Activated T-cell treated with anti-CD3 and anti-CD28 coated beads for 24 hours (primary cell): ENCODE data around the gene ZNF469.

Experiments
- DNase-seq: peaks from one replicate; pipeline ENCODE4 v3.0.0-alpha.2; 2020; ENCODE audit warnings: low read depth

Gene ZNF469

DNA sequence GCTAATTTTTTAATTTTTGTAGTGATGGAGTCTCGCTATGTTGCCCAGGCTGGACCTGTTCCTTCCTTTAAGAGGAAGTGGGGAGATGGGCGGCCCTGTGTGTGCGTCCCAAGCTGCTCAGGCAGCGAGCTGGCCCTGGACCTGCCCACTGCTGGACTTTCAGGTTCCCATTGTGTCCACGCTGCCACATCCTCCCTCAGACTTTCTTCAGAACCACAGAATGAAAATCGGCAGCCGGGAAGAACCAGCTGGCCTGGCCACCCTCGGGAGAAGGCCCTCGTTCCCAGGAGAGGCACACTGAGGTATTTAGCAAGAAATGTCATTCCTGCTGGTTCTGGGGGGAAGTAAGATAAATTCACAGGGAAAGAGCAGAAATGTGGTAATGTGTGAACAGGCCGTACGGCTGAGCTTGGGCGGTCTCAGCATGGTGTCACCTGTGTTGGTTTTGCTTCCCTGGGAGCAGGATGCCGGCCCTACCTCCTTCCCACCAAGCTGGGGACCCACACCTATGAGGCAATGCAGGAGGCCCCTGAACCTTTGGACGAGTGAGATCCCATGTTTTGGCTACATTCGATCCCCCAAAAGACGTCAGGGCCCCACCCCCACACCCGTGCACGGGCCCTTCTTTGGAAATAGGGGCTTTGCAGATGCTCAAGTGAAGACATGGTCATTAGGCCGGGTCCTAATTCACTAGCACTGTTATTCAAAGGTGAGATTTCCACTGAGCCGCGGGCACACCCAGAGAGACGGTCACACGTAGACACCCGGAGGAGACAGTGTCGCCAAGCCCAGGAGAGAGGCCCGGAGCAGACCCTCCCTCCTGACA lies 35.9 kb upstream of the ZNF469 start:
- DNase-seq, result no peak

DNA sequence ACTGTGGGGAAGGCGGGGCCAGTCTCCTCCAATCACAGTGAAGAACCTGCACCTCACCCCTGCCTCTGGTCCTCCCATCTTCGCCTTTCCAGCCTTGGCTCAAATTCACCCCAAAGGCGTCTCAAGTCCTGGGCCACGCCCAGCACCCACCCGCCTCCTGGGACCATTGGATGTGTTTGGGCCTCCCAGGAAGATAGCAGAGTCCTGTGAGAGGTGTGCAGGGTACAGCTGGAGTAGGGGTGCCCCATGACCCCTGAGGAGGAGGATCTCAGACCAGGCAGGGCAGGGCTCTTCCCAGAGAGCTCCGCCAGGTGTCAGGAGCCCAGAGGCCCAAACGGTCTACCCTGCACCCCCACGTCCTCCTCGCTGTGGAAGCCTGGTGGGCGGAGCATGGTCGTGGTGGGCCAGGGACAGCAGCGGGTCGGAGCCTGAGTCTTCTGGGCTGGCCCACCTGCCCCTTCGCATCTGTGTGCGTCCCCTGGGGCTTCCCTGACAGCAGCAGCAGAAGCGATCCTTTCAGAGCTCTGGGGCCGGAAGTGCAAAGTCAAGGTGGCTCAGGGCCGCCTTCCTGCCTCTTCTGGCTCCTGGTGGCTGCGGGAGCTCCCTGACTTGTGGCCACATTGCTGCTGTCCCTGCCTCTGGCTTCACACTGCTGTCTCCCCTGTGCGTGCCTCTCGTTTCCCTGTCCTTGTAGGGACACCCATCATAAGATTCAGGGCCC lies 34.9 kb upstream of the ZNF469 start:
- DNase-seq, result no peak

DNA sequence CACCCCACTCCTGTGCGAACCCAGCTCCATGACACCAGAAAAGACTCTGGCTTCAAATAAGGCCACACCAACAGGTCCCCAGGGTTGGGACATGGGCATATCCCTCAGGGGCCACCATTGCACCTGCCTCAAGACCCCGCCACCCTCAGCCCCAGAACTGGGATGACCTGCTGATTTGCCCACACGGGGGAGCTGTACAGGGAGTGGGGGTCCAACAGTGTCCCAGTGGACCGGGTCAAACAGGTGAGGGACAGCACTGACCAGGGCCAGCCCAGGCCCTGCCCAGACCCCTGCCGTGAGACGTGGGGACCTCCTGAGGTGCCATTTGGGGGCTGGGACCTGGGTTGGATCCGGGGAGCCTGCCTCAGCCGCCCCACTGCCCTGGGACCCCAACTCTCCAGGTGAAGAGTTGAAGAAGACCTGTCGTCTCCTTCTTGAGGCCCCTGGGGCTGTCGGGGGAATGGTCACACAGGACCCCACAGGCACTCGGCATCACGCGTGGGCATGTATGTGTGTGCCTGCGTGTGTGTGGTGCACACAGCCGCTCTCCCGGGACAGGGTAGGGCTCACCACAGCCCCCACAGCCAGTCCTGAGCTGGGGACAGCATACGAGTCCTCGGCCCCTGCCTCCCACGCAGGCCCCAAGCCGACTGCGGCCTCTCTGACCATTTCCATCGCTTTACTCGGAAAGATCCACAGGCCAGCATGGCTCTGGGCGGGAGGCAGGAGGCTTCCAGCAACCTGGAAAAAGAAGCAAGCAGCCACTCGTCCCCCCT lies 34.2 kb upstream of the ZNF469 start:
- DNase-seq, result no peak

DNA sequence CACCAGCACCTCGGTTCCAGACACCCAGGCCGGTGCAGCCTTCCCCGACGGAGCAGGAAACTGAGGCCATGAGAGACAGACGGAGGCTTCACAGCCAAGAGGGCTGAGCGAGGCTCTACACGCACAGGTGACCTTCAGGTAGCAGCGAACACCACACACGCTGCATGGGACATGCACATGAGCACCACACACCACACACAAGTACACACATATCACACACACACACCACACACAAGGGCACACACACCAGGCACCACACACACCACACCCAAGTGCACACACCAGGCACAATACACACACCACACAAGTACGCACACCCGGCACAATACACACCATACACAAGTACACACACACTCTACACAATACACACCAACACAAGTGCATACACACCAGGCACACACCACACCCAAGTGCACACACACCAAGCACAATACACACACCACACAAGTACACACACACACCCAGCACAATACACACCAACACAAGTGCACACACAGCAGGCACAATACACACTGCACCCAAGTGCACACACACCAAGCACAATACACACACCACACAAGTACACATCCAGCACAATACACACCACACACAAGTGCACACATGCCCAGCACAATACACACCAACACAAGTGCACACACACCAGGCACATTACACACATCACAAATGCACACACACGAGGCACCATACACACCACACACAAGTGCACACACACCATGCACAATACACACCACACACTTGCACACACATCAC lies 33.4 kb upstream of the ZNF469 start:
- DNase-seq, result no peak

DNA sequence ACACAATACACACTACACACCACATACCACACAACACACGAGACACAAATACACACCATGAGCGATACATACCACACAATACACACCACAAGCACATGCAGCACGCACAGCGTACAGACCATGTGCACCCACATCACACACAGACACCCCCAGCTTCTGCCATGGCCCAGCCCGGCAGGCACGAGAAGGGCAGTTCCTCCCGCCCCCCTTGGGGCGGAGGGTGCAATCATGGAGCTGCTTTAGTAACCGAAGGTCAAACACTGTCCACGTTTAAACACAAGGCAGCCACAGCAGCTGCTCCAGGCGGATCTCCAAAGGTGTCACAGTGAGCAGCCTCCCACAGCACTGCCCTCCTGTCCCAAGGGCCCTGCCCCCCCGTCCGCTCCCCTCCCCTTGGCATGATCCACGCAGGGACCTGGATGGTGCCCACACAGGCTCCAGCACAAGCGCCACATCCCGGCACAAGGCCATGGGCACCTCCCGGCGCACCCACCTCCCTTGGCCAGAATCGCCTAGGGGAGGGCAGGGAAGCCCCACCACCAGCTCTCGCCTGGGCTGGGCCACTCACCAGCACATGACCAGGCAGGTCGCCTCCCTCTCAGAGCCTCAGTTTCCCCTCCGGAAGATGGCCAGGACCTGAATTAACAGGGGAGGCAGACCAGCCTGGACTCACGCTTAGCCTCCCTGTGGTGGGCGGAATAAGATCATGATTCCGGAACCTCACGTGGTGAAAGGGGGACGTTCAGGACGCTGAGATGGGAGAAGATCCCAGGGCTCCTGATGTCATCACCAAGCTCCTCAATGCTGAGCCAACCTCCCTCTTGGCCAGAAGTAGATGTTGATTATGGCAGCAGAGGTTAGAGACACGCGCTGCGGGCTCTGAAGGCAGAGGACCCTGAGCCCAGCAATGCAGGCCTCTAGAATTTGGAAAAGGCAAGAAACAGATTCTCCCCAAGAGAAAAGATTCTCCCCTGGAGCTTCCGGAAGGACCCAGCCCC lies 32.6 kb upstream of the ZNF469 start:
- no peak for DNase-seq

DNA sequence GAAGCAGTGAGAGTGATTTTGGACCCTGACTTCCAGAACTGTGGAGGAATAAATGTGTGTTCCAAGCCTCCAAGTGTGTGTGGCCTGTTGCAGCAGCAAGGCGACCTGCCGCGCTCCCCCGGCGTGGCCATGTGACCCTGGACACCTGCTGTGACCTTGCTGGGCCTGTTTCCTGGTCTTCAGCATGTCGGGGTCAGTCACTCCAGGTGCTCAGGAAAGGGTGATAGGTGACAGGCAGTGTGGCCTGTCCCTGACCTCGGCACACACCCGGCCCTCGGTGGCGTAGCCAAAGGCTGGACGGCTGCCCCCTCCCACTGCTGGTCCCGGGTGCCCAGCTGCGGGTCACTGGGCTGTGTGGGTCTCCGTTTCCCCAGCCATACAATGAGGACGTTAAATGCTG lies 31.8 kb upstream of the ZNF469 start:
- DNase-seq, result no peak

DNA sequence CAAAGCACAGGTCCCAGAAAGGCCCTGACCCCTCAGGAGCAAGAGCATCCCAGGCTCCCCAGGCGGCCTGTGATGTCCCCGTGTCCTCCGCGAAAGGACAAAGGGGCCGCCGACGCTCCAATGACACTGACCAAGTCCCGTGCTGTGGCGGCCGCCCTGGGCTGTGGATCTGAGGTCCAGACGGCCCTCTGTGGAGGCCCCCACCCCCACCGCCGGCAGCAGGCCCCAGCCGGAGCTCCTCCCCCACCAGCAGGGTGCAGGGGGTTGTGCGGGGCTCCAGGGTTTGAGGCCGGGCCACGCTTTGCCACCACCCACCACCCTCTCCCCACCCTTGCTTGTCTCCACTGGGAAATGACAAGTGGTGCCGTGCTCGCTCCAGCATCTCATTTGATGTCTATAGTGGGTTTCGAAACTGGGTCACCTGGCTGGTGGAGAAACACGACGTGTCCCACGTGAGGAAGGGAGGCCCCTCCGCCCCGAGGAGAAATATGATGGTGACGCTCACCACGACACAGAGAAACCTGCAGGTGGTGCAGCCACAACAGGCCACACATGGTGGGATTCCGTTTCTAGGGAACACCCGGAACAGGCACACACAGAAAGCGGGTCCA lies 31.2 kb upstream of the ZNF469 start:
- no peak for DNase-seq

DNA sequence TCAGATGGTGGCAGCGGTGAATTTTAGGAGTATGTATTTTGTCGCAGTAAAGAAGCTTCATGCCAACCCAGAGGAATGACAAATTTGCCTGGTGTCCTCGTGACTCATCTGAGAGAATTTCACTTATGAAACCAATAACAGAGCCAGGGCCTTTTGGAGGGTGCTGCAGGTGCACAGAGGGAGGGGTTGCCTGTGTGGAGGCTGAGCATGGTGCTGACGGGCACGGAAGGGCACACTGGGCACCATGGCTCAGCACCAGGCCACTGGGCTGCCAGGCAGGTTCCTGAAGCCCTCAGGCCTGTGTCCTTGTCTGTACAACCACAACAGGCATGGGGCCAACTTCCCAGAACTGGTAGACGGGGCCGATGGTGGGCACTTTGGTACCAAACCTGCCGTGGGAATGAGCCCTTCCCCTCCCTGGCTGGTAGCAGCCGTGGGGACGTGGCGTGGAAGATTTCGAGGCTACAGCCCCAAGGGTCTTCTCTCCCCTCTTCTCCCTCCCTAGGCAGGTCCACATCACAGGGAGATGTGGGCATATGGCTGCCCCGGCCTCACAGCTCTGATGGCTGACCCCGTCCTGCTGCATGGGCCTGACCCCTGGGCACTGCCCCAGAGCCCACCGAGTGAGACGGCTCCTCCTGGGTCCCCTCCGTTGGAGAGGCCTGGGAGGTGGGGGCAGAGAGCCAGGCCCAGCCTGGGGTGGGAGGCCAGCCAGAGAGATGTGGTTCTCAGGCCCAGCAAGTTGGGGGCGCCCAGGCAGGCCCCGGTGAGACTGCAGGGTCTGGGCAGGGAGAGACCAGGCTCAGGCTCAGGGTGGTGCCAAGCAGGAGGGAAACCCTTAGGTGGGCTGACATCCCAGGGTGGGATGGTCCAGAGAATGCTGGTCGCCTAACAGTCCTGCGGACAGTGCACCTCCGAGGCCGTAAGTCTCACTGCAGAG lies 30.2 kb upstream of the ZNF469 start:
- no peak for DNase-seq

DNA sequence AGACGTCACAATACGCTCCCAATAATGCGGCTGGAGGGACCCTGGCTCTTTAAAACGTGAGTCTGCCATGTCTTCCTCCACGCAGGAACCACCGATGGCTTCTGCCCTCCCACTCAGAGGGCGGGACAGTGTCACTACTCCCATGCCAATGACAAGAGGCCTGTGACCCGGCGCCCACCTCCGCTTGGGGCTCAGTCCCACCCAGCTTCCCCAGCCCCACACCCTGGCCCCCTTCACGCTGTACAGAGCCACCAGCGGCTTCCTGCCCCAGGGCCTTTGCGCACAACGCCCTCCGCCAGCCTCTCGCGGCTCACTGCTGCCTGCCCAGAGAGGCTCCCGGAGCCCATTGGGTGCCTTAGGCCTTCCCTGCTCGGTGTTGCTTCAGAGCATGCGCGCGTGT lies 29.5 kb upstream of the ZNF469 start:
- DNase-seq, result no peak

DNA sequence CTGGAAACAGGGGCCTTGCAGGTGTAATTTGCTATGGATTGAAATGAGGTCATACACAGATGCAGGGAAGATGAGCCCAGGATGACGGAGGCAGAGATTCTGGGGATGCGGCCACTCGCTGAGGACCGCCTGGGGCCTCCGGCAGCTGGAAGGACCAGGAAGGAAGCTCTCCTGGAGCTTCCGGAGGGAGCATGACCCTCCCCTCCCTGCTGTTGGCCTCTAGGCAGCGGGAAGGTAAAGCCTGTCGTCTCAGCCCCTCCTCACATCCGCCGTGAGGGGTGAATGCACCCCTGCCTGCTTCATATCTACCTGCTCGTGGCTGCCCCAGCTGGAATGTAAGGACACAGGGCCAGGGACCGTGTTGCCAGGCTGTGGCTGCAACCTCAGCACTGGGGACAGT lies 29.1 kb upstream of the ZNF469 start:
- no peak for DNase-seq

DNA sequence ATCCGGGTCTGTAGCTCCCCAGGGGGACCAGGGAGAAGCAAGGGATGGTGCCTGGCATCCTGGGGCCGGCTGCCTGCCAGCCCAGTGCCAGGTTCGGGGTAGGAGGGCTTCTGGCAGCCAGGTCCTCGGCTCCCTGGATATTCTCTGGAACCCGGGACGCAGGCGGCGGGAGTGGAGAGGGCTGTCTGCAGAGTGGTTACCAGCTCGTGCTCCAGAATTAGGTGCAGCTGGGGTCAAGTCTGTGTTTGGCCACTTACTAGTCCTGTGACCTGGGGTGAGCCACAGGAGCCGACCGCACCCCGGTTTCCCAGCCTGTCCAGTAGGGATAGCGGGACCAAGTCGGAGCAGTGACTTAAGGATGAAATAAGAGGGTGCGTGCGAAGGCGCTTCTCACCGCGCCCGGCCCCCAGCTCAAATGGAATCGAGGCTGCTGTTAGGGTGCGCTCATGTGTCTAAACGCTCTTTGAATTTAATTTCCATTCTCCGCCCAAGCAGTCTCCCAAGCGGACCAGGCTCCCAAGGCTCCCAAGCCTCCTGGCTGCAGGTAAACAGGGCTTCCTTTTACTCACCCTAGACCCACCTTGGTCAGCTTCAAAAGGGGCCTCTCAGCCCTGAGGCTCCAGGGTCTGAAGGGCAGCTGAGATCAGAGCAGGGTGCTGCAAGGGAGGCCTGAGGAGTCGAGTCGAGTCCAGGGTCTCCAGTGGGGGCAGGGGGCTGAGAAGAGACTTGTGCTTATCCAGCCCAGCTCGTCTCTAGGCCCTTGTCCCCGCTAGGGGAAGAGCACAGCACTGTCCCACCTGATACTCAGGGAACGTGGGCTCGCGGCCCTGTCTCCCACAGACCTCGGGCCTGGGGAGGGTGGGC lies 28.3 kb upstream of the ZNF469 start:
- DNase-seq, result no peak

DNA sequence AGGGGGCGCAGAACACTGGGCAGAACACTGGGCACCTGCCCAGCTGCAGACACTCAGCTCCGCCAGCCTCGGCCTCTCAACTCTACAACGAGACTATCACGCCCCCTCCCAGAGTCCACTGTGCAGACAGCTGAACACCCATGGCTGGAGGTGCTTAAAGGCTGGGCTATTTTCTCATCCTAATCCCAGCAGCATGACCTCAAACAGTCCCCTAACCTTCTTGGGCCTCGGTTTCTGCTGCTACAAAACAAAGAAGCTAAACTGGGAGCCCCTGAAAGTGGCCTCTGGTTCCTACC lies 27.7 kb upstream of the ZNF469 start:
- DNase-seq, result no peak

DNA sequence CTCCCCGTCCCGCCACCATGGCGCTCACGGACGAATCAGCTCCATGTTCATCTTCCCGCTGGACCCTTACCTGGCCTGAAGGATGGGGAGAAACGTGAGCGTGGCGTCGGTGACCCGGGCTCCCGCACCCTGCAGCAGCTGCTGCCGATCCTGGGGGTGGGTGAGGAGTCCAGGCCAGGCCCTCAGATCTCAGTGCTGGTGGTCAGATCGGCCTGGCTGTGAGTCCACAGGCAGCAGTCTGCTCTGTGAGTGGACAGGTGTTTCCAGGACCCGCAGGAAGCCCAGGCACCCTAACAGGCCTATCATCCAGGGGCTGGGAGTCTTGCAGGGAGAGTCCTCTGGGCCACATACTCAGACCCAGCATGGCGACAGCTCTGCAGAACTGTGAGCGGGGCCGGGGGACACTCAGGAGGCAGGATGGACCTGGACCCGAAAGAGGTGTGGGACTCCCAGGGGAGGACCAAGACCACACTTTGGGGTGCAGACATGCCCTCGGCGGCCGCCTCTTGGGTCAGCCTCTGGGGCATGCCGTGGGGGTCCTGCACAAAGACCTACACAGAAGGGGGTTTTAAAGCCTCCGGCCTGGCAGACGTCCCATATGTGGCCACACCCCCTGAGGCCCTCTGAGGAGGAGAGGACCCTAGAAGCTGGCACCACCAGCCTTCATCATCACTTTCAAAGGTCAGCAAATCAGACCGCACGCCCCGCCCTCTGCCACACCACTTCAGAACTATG lies 27.2 kb upstream of the ZNF469 start:
- no peak for DNase-seq

DNA sequence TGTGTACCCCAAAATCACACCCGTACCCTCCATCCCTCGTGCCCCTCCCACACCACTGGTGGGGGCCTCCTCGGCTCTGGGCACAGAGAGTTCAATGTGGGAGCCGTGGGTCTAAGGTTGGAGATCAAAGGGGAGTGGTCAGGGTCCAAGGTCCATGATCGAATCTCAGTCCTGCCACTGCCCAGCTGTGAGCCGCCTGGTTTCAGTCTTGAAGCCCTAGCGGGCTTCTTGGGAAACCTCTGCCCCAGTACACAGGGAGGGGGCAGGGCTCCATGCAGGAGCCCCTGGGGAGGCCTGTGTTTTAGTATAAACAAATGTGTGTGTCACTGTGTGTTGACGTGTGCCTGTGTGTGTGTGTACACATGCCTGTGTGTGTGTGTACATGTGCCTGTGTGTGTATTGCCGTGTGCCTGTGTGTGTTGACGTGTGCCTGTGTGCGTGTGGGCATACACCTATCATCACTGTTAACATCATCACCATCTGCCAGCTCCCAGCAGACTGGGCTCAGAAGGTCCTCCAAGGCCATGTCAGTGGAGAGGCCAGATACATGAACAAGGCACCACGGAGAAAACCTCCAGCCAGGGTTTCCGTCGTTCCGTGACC lies 26.5 kb upstream of the ZNF469 start:
- DNase-seq, result no peak

DNA sequence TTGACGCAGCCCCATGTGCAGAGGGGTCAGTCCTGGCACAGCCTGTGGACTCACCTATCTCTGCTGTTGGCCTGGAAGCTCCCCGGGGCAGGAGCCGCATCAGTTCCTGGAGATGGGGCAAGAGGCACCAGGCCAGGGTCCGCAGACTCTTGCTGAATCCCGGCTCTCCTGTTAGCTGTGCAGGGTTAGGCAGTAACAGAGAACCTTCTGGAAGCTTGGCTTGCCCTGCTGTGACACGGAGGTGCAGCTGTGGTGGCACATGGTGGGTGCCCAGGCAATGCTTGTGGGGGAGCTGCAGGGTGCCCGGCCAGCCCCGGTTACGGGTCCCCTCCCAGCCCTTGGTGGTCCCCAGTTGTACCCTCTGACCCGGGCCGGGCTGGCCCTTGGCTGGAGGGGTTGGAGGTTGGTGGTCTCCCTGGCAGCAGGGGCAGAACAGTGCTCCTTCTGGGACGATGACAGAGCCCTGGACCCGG lies 26.0 kb upstream of the ZNF469 start:
- DNase-seq, result no peak

DNA sequence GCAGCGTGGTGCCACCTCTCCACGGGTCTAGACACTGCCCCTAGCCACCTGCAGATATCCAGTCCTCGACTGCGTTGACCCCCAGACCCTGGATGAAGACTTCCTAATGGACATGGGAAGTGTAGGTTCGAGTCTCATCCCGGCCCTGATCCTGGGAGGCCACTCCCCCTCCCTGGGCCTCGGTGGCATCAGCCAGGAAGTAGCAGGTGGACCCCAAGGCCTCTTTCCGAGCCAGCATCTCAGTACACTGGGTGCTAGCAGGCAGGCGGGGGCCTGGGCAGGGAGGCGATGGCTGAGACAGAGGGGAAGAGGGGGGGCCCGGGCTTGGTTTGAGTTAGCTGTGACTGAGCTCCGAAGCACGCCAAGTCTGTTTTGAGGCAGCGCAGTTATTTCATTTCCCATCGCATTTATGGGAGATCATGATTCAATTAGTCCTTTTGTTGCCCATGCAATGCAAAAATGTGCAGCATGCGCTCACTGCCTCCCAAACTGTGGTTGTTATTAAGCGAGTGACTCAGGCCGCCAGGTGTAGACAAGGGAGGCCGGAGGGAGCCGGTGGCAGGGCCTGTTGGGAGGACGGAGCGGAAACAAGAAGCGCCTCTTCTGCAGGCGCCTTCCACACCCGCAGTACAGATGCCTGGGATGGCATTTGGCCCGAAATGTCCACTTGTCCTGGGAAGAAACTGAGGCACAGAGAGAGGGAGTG lies 25.3 kb upstream of the ZNF469 start:
- DNase-seq, result no peak

DNA sequence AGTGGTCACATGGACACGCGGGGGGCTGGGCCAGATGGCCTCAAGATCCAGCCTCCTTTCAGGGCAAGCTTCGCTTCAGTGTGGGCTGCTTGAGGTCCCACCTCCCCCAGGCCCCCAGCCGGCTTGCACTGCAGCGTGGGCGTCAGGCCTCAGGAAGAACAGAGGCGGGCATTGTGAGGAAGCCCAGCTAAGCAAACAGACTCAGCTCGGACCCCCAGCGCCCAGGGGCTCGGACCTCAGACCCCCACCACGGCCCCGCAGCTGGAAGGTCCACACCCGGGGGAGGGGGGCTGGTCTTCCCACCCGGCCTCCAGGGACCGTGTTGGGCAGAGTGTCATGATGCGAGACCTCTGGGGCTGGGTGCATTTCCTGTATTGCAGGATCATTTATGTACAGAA lies 24.7 kb upstream of the ZNF469 start:
- no peak for DNase-seq
